ENCODE results near the gene RASGRF1.
"Not testable (repeated sequence)": the region's sequence is repeated elsewhere in the genome, so short reads cannot be mapped to it uniquely, and the experiment has no call there.

Gene RASGRF1

GRCh38 chr15:78931439-78932257, 158.9 kb downstream of the RASGRF1 start:
- DNase-seq (ENCODE audit: low read depth) = no peak

- DNase-seq (ENCODE audit: low read depth) = peak; percentile 95
Measured at GRCh38 chr15:78930577-78931388, 159.8 kb downstream of the RASGRF1 start.

GRCh38 chr15:78929536-78930264, 160.9 kb downstream of the RASGRF1 start:
- no peak for DNase-seq (ENCODE audit: low read depth)

GRCh38 chr15:78928616-78929093, 161.9 kb downstream of the RASGRF1 start:
- DNase-seq (ENCODE audit: low read depth) = no peak

- DNase-seq (ENCODE audit: low read depth) = not testable (repeated sequence)
Measured at GRCh38 chr15:78928176-78928575, 162.4 kb downstream of the RASGRF1 start.

GRCh38 chr15:78927077-78927790, 163.3 kb downstream of the RASGRF1 start:
- DNase-seq (ENCODE audit: low read depth) = no peak

GRCh38 chr15:78925956-78926743, 164.4 kb downstream of the RASGRF1 start:
- DNase-seq (ENCODE audit: low read depth) = no peak

- DNase-seq (ENCODE audit: low read depth) = no peak
Measured at GRCh38 chr15:78925076-78925624, 165.4 kb downstream of the RASGRF1 start.

- no peak for DNase-seq (ENCODE audit: low read depth)
Measured at GRCh38 chr15:78923480-78924360, 166.9 kb downstream of the RASGRF1 start.

GRCh38 chr15:78923015-78923414, 167.6 kb downstream of the RASGRF1 start:
- no peak for DNase-seq (ENCODE audit: low read depth)

GRCh38 chr15:78922527-78922926, 168.1 kb downstream of the RASGRF1 start:
- DNase-seq (ENCODE audit: low read depth) = no peak

GRCh38 chr15:78921940-78922339, 168.6 kb downstream of the RASGRF1 start:
- no peak for DNase-seq (ENCODE audit: low read depth)

- no peak for DNase-seq (ENCODE audit: low read depth)
Measured at GRCh38 chr15:78921517-78921916, 169.1 kb downstream of the RASGRF1 start.

GRCh38 chr15:78917888-78918287, 172.7 kb downstream of the RASGRF1 start:
- no peak for DNase-seq (ENCODE audit: low read depth)

GRCh38 chr15:78916088-78916487, 174.5 kb downstream of the RASGRF1 start:
- DNase-seq (ENCODE audit: low read depth) = no peak

GRCh38 chr15:78915341-78916087, 175.1 kb downstream of the RASGRF1 start:
- peak; percentile 59 for DNase-seq (ENCODE audit: low read depth)

- DNase-seq (ENCODE audit: low read depth) = peak; percentile 34
Measured at GRCh38 chr15:78914027-78914764, 176.4 kb downstream of the RASGRF1 start.

GRCh38 chr15:78913012-78913411, 177.6 kb downstream of the RASGRF1 start:
- DNase-seq (ENCODE audit: low read depth) = no peak
